ENCODE data around the gene OR6S1. TPM values are rescaled to one million over a fixed set of nuclear protein-coding genes. Genes with fewer than 3 reads are reported as not detected.

OR6S1 gene
- not detected in 2 replicates for total RNA-seq

GRCh38 chr14:20641591-20641990, at the start of gene OR6S1:
TSS of gene OR6S1 (minus strand) at chr14:20641691. CDS start at chr14:20641691, 0 bp downstream.

GRCh38 chr14:20688167-20688839, 46.8 kb upstream of the OR6S1 start, which contains the start of gene ANG:
TSS of gene ANG (plus strand) at chr14:20688764. CDS start at chr14:20693565, 4,801 bp downstream.

GRCh38 chr14:20683891-20684661, 42.6 kb upstream of the OR6S1 start, which contains the start of gene RNASE4:
TSS of gene RNASE4 (plus strand) at chr14:20684560. CDS start at chr14:20699372, 14,812 bp downstream.

GRCh38 chr14:20591235-20591634, 50.3 kb downstream of the OR6S1 start, which contains the start of gene RNASE12:
TSS of gene RNASE12 (minus strand) at chr14:20591376. CDS start at chr14:20590723, 653 bp downstream.

Other genes starting within 250 kb of the OR6S1 start
- gene TEP1, start 228.2 kb downstream of the OR6S1 start, total RNA-seq: 15.2 and 50.6 TPM in 2 replicates
- gene KLHL33, start 205.5 kb downstream of the OR6S1 start, total RNA-seq: under 0.01 TPM in 2 replicates
- 34.6 and 35.6 TPM in 2 replicates for gene OSGEP, start 186.9 kb downstream of the OR6S1 start, total RNA-seq
- gene APEX1, start 186.5 kb downstream of the OR6S1 start, total RNA-seq: 41.4 and 50.5 TPM in 2 replicates
- 19.1 and 22.0 TPM in 2 replicates for gene PIP4P1, start 180.3 kb downstream of the OR6S1 start, total RNA-seq
- gene PNP, start 172.3 kb downstream of the OR6S1 start, total RNA-seq: 116 and 286 TPM in 2 replicates
- gene RNASE10, start 136.2 kb downstream of the OR6S1 start, total RNA-seq: not detected in 2 replicates
- gene RNASE9, start 80.6 kb downstream of the OR6S1 start, total RNA-seq: not detected in 2 replicates
- gene RNASE11, start 53.7 kb downstream of the OR6S1 start, total RNA-seq: not detected in 2 replicates
- gene RNASE12, start 50.3 kb downstream of the OR6S1 start, total RNA-seq: not detected in 2 replicates
- gene RNASE4, start 42.9 kb upstream of the OR6S1 start, total RNA-seq: 4.0 and 9.3 TPM in 2 replicates
- gene ANG, start 47.1 kb upstream of the OR6S1 start, total RNA-seq: 2.6 and 3.7 TPM in 2 replicates
- gene EDDM3A, start 104.2 kb upstream of the OR6S1 start, total RNA-seq: not detected in 2 replicates
- not detected in 2 replicates for gene EDDM3B, start 126.7 kb upstream of the OR6S1 start, total RNA-seq
- gene RNASE6, start 139.6 kb upstream of the OR6S1 start, total RNA-seq: not detected in 2 replicates
- 39.1 and 99.4 TPM in 2 replicates for gene RNASE1, start 161.2 kb upstream of the OR6S1 start, total RNA-seq
- not detected in 2 replicates for gene RNASE3, start 249.7 kb upstream of the OR6S1 start, total RNA-seq